Lower leg skin (tissue), 4 donors: ENCODE results near the gene ABCG5. TPM values are rescaled to one million over a fixed set of nuclear protein-coding genes. Genes with fewer than 3 reads are reported as not detected.

ENCODE experiments used
- DNase-seq, 2 donors: peaks; one replicate each; pipeline ENCODE4 v3.0.0-alpha.2; 2019; ENCODE audit warnings: low spot score in 2 of 2
- H3K4me3 ChIP-seq: fragments of 200-600 bp; sonication (generic); 2 replicates; pipeline ENCODE4 v1.5.1; 2017; ENCODE audit warnings: mild to moderate bottlenecking, low read depth; ENCODE audit not compliant: poor library complexity, severe bottlenecking
- CTCF ChIP-seq, 3 donors: fragments of 450-650 bp; IDR thresholded peaks; one replicate each; pipeline ENCODE4 v1.5.1; 2016; ENCODE audit warnings: antibody characterized with exemption in 3 of 3, mild to moderate bottlenecking in 3 of 3, moderate library complexity in 2 of 3
- POLR2A ChIP-seq, 2 donors: fragments of 450-650 bp; IDR thresholded peaks; one replicate each; pipeline ENCODE4 v1.6.1; 2016 to 2017; ENCODE audit warnings: antibody characterized with exemption in 2 of 2, mild to moderate bottlenecking in 1 of 2, moderate library complexity in 1 of 2
- WGBS, 2 donors: methylation state at CpG; one replicate each; pipeline ENCODE4 v1.1.5; 2018; 5-methylcytosine and 5-hydroxymethylcytosine counted together
- intact Hi-C: fragments of 100-400 bp; cut with DNase I; formaldehyde crosslinking; loops from one replicate; pipeline ENCODE4 v1.15.0; 2023; ENCODE audit warnings: low total_unique reads
- total RNA-seq, 4 donors: library from RNA; depleted of rRNA; stranded (reverse); fragments of >200 nt; gene quantifications; one replicate each; pipeline ENCODE4 v1.1.0, GENCODE V29; 2016

Gene ABCG5
- total RNA-seq, 4 donors from 2014 or later = not detected

- no peak overlapping the region for H3K4me3 ChIP-seq
- intact Hi-C loops = no loop called here
- TF ChIP-seq POLR2A (IDR thresholded peaks at IDR 0.05) = no peak
- no peak for TF ChIP-seq CTCF (IDR thresholded peaks at IDR 0.05)
- DNase-seq = peak in 1 of 2 donors; percentile 6
- 92 to 95% methylated on average over 14 of the region's 14 CpGs for WGBS, 2 donors
Observed at GRCh38 chr2:43841949-43842865, 3.6 kb upstream of the ABCG5 start.

- TF ChIP-seq POLR2A (IDR thresholded peaks at IDR 0.05) (no peak), CTCF (IDR thresholded peaks at IDR 0.05) (no peak)
- H3K4me3 ChIP-seq = no peak overlapping the region
- 25 to 45% methylated on average over 5 of the region's 5 CpGs for WGBS, 2 donors
- intact Hi-C loops = no loop called here
- peak; percentile 11 to 23 for DNase-seq
Observed at GRCh38 chr2:43840965-43841364, 2.3 kb upstream of the ABCG5 start.

DNA sequence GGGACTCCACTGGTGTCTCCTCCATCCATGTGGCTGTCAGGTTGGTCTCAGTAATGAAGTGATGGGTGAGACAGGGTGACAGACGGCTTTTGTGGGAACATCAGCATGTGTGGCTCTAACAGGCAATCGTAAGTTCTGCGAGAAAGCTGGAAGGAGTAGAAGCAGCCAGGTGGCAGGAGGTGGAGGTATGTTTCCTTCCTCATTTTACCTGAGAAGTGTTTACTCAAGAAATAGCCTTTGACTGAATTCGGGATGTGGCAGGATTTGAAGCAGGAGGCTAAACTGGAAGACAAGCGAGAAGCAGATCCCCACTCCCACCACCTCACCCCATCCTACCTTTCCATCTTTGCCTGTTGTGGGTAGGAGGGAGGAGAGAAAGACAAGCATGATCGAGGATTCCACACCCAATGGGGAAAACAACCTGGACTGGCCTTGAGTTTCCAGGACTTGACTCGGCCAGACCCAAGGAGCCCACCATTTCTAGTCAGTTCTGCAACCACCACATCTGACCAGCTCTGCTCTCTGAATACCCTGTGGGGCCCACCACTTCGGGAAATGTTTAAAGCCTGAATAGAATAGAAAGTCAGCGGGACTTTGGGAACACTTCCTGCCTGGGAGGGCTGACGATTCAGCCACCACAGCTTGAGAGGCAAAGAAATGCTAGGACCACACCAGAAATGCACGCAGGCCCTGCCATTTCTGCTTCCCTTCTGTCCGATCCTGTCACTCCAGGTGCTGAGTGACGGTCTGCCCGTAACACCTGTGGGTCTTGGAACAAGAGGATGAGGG is 1.3 kb upstream of the ABCG5 start:
- H3K4me3 ChIP-seq = no peak overlapping the region
- DNase-seq = peak; percentile 6 to 43
- no peak for TF ChIP-seq CTCF (IDR thresholded peaks at IDR 0.05)
- TF ChIP-seq POLR2A (IDR thresholded peaks at IDR 0.05) = no peak
- 87% methylated on average over 14 of the region's 14 CpGs for WGBS, 2 donors
- intact Hi-C loops = no loop called here

GRCh38 chr2:43837831-43838559 is 644 bp downstream of the ABCG5 start:
- peak in 1 of 2 donors; percentile 10 for DNase-seq
- intact Hi-C loops = no loop called here
- no peak for TF ChIP-seq CTCF (IDR thresholded peaks at IDR 0.05)
- TF ChIP-seq POLR2A (IDR thresholded peaks at IDR 0.05) = no peak
- WGBS, 2 donors = 91 to 92% methylated on average over 21 of the region's 21 CpGs
- H3K4me3 ChIP-seq = no peak overlapping the region

- no peak overlapping the region for H3K4me3 ChIP-seq
- TF ChIP-seq CTCF (IDR thresholded peaks at IDR 0.05) (no peak), POLR2A (IDR thresholded peaks at IDR 0.05) (no peak)
- WGBS, 2 donors = 76 to 86% methylated on average over 4 of the region's 4 CpGs
- intact Hi-C loops = no loop called here
- DNase-seq = no peak
Observed at GRCh38 chr2:43837033-43837432, 1.6 kb downstream of the ABCG5 start.
